Psoas muscle (tissue), 8 donors: ENCODE results near the gene SGSH. TPM values are rescaled to one million over a fixed set of nuclear protein-coding genes. Genes with fewer than 3 reads are reported as not detected.
A peak's percentile ranks its signal among the peaks of the same experiment; 100 is the strongest.

Experiments used
- ATAC-seq, 4 donors: fragments of 200-7000 bp; cut with Tn5 transposase; one replicate each; pipeline ENCODE4 v1.9.1; 2020; ENCODE audit warnings: moderate library complexity in 3 of 4, mild to moderate bottlenecking in 2 of 4
- DNase-seq, 2 donors: peaks; one replicate each; pipeline ENCODE4 v3.0.0-alpha.2; 2020
- H3K27ac ChIP-seq: fragments of 200-600 bp; one replicate; pipeline ENCODE4 v1.8.0; 2022
- H3K27me3 ChIP-seq, 3 donors: fragments of 200-600 bp in 1 of 3; one replicate each; pipeline versions ENCODE4 v1.6.1 to v1.8.0; 2013 to 2022; ENCODE audit warnings: low read length in 2 of 3, mild to moderate bottlenecking in 2 of 3, moderate library complexity in 1 of 3; ENCODE audit not compliant: insufficient read depth in 3 of 3
- H3K36me3 ChIP-seq, 2 donors: fragments of 200-600 bp in 1 of 2; one replicate each; pipeline versions ENCODE4 v1.6.1 to v1.8.0; 2013 to 2022; ENCODE audit warnings: low read depth in 1 of 2, mild to moderate bottlenecking in 1 of 2, moderate library complexity in 1 of 2; ENCODE audit not compliant: insufficient read depth in 1 of 2
- H3K4me1 ChIP-seq: fragments of 200-600 bp; one replicate; pipeline ENCODE4 v1.8.0; 2022
- H3K4me3 ChIP-seq: fragments of 200-600 bp; one replicate; pipeline ENCODE4 v1.8.0; 2022; ENCODE audit warnings: mild to moderate bottlenecking
- H3K9me3 ChIP-seq: fragments of 200-600 bp; one replicate; pipeline ENCODE4 v1.8.0; 2022
- WGBS, 3 donors: extraction: QIAGEN DNeasy Blood & Tissue Kit; methylation state at CpG; one replicate each; pipeline versions ENCODE4 v1.1.6 to v1.1.7; 2013; 5-methylcytosine and 5-hydroxymethylcytosine counted together
- intact Hi-C, 2 donors: fragments of 100-400 bp; cut with DNase I; formaldehyde crosslinking; loops; one replicate each; pipeline versions ENCODE4 v1.11.0 to v1.14.2; 2022
- polyA plus RNA-seq, 3 donors: library from polyadenylated mRNA; stranded (reverse); fragments of 200-250 nt; gene quantifications; one replicate each; pipeline ENCODE4 v1.2.3, GENCODE V29; 2013
- total RNA-seq, 4 donors: library from RNA; stranded (reverse); fragmentation: NEBNext Ultra II Directional in 2 of 4; extraction: Animal tissue kit (Norgen Biotek cat#: 25700) in 2 of 4; gene quantifications; one replicate each; pipeline versions ENCODE4 v1.2.1 to v1.2.4, GENCODE V29; 2021 to 2023
- TF ChIP-seq, protein P1 (sequence below): fragments of 200-600 bp; IDR thresholded peaks from one replicate; pipeline ENCODE4 v1.8.0; 2022; ENCODE audit warnings: antibody characterized with exemption
- donor health status: healthy with polysubstance abuse.
- donor health status: DM: no; HTN: no; CAD: no; lungs with moderate emphysema.
- donor health status: Bipolar disorder and iron deficiency.
- donor health status: healthy.
- donor health status: DM: yes; HTN: yes; CAD: no.
- donor health status: DM: no; HTN: no; CAD: no.
- donor health status: DM: no; HTN: no; CAD: no.
- donor health status: DM: yes; HTN: yes; CAD: no.

Gene SGSH
- total and polyA plus RNA-seq, 7 donors = 4.7 to 16.6 (median 5.6) TPM

- no peak overlapping the region for H3K4me3 ChIP-seq
- H3K9me3 ChIP-seq = no peaks in the 10 kb centered on the region
- TF ChIP-seq, protein P1, sequence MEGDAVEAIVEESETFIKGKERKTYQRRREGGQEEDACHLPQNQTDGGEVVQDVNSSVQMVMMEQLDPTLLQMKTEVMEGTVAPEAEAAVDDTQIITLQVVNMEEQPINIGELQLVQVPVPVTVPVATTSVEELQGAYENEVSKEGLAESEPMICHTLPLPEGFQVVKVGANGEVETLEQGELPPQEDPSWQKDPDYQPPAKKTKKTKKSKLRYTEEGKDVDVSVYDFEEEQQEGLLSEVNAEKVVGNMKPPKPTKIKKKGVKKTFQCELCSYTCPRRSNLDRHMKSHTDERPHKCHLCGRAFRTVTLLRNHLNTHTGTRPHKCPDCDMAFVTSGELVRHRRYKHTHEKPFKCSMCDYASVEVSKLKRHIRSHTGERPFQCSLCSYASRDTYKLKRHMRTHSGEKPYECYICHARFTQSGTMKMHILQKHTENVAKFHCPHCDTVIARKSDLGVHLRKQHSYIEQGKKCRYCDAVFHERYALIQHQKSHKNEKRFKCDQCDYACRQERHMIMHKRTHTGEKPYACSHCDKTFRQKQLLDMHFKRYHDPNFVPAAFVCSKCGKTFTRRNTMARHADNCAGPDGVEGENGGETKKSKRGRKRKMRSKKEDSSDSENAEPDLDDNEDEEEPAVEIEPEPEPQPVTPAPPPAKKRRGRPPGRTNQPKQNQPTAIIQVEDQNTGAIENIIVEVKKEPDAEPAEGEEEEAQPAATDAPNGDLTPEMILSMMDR = no peak
- DNase-seq (peak in 1 of 2 donors; percentile 35), ATAC-seq (no peak)
- no peaks in the 10 kb centered on the region for H3K27me3 ChIP-seq
- H3K27ac ChIP-seq = no peak overlapping the region
- H3K36me3 ChIP-seq = peaks cover 0 to 54% of the 10 kb centered on the region in 2 donors
- WGBS, 3 donors = 87 to 88% (median 88%) methylated on average over 26 of the region's 26 CpGs
- intact Hi-C loops = loop anchor here in 1 of 2 donors (2.0 kb wide), 1 partner anchor 94 kb away; no protein-coding TSS in a partner anchor
- peaks cover 2% of the 10 kb centered on the region for H3K4me1 ChIP-seq
Observed at GRCh38 chr17:80248894-80249710, 29.0 kb upstream of the SGSH start.

GRCh38 chr17:80248001-80248893, 28.1 kb upstream of the SGSH start:
- DNase-seq = peak in 1 of 2 donors; percentile 47
- WGBS, 3 donors = 93 to 97% (median 95%) methylated on average over 23 of the region's 23 CpGs
- ATAC-seq = no peak
- Histone ChIP-seq H3K4me1 (no peaks in the 10 kb centered on the region), H3K27ac (no peak overlapping the region), H3K27me3 (no peaks in the 10 kb centered on the region), H3K36me3 (peaks cover 0 to 54% of the 10 kb centered on the region in 2 donors), H3K4me3 (no peak overlapping the region), H3K9me3 (no peaks in the 10 kb centered on the region)
- TF ChIP-seq, protein P1 = no peak
- intact Hi-C loops = loop anchor here in 1 of 2 donors (2.0 kb wide), 1 partner anchor 93 kb away; no protein-coding TSS in a partner anchor

DNA sequence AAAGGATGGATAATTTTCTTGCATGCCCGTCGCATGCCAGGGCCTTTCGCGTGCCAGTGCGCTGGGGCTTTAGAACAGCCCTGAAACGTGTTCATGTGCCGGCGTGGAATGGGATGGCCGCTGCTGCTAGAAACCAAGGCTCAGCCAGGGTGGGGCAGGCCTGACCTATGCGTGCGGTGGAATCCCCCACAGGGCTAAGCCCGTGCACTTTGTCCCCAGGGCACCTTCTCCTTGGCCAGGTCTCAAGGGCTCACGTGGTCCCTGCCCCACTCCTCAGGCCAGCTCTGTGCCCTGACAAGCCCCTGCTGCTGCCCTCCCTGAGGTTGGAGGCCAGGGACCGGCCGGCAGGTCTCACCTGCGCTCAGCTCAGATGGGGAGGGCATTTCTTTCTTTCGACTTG, 27.4 kb upstream of the SGSH start:
- no peaks in the 10 kb centered on the region for H3K27me3 ChIP-seq
- no peak overlapping the region for H3K27ac ChIP-seq
- DNase-seq (peak in 1 of 2 donors; percentile 31), ATAC-seq (no peak)
- H3K4me1 ChIP-seq = no peaks in the 10 kb centered on the region
- H3K4me3 ChIP-seq = no peak overlapping the region
- TF ChIP-seq, protein P1 = no peak
- H3K9me3 ChIP-seq = no peaks in the 10 kb centered on the region
- 88 to 92% (median 91%) methylated on average over 17 of the region's 17 CpGs for WGBS, 3 donors
- peaks cover 0 to 53% of the 10 kb centered on the region in 2 donors for H3K36me3 ChIP-seq
- intact Hi-C loops = no loop called here

GRCh38 chr17:80246726-80247125, 26.6 kb upstream of the SGSH start:
- TF ChIP-seq, protein P1 = no peak
- H3K4me3 ChIP-seq = no peak overlapping the region
- WGBS, 3 donors = 92 to 95% (median 93%) methylated on average over 8 of the region's 8 CpGs
- ATAC-seq (no peak), DNase-seq (peak in 1 of 2 donors; percentile 21)
- H3K9me3 ChIP-seq = no peaks in the 10 kb centered on the region
- no peak overlapping the region for H3K27ac ChIP-seq
- H3K4me1 ChIP-seq = no peaks in the 10 kb centered on the region
- H3K27me3 ChIP-seq = no peaks in the 10 kb centered on the region
- H3K36me3 ChIP-seq = peaks cover 0 to 53% of the 10 kb centered on the region in 2 donors
- intact Hi-C loops = no loop called here
